Loucy (cell line): ENCODE measurements around the gene CDC42BPA.

ENCODE experiments used
- EZH2phosphoT487 ChIP-seq: fragments of 200-600 bp; IDR thresholded peaks from 2 replicates; pipeline ENCODE4 v1.6.1; 2018; ENCODE audit warnings: antibody characterized with exemption, mild to moderate bottlenecking, moderate library complexity, borderline replicate concordance
- TF ChIP-seq, protein P1 (sequence below): fragments of 200-600 bp; sonication (generic); conservative IDR thresholded peaks from 2 replicates; pipeline ENCODE4 v1.5.1; 2014; ENCODE audit warnings: mild to moderate bottlenecking, antibody characterized with exemption, low read length

DNA sequence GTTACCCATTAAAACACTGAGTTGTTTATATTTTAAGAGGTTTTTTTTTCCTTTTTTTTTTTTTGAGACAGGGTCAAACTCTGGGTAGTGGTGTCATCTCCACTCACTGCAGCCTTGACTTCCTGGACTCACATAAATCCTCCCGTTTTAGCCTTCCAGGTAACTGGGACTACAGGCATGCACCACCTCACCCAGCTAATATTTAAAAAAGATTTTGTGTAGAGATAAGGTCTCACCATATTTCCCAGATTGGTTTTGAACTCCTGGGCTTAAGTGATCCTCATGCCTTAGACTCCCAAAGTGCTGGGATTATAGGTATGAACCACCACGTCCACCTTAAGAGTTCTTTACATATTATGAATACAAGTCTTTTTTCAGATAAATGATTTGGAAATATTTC, 231.7 kb downstream of the CDC42BPA start:
- TF ChIP-seq, protein P1, sequence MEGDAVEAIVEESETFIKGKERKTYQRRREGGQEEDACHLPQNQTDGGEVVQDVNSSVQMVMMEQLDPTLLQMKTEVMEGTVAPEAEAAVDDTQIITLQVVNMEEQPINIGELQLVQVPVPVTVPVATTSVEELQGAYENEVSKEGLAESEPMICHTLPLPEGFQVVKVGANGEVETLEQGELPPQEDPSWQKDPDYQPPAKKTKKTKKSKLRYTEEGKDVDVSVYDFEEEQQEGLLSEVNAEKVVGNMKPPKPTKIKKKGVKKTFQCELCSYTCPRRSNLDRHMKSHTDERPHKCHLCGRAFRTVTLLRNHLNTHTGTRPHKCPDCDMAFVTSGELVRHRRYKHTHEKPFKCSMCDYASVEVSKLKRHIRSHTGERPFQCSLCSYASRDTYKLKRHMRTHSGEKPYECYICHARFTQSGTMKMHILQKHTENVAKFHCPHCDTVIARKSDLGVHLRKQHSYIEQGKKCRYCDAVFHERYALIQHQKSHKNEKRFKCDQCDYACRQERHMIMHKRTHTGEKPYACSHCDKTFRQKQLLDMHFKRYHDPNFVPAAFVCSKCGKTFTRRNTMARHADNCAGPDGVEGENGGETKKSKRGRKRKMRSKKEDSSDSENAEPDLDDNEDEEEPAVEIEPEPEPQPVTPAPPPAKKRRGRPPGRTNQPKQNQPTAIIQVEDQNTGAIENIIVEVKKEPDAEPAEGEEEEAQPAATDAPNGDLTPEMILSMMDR = no peak
- TF ChIP-seq EZH2phosphoT487 = no peak
